Muscle layer of colon (tissue), 2 donors: ENCODE measurements around the gene CTBP1.

Experiments
- H3K27ac ChIP-seq: one replicate; pipeline ENCODE4 v1.7.0; 2013; ENCODE audit warnings: low read depth, mild to moderate bottlenecking, low read length, moderate library complexity
- H3K27me3 ChIP-seq, 2 donors: one replicate each; pipeline ENCODE4 v1.7.0; 2013; ENCODE audit warnings: low read length in 2 of 2, mild to moderate bottlenecking in 2 of 2; ENCODE audit not compliant: insufficient read depth in 2 of 2, control insufficient read depth in 1 of 2
- H3K36me3 ChIP-seq: one replicate; pipeline ENCODE4 v1.7.0; 2013; ENCODE audit warnings: mild to moderate bottlenecking, low read length; ENCODE audit not compliant: insufficient read depth
- H3K4me1 ChIP-seq: one replicate; pipeline ENCODE4 v1.7.0; 2013; ENCODE audit warnings: mild to moderate bottlenecking, low read length; ENCODE audit not compliant: insufficient read depth
- H3K4me3 ChIP-seq, 2 donors: one replicate each; pipeline ENCODE4 v1.7.0; 2013; ENCODE audit warnings: low read length in 2 of 2, low read depth in 1 of 2, mild to moderate bottlenecking in 1 of 2, moderate library complexity in 1 of 2
- H3K9ac ChIP-seq: one replicate; pipeline ENCODE4 v1.7.0; 2013; ENCODE audit warnings: low read length
- H3K9me3 ChIP-seq: one replicate; pipeline ENCODE4 v1.7.0; 2013; ENCODE audit warnings: mild to moderate bottlenecking, low read length
- donor health status: abdominal sarcoma.
- donor health status: Adenocarcinoma of cecum.

The CTBP1 gene

GRCh38 chr4:1203026-1203616 is 45.8 kb downstream of the CTBP1 start:
- H3K27ac ChIP-seq: no peak overlapping the region
- H3K9me3 ChIP-seq: no peaks in the 10 kb centered on the region
- no peak overlapping the region for H3K4me3 ChIP-seq
- no peaks in the 10 kb centered on the region for H3K36me3 ChIP-seq
- no peak overlapping the region for H3K9ac ChIP-seq
- H3K4me1 ChIP-seq: peaks cover 20% of the 10 kb centered on the region
- H3K27me3 ChIP-seq: no peaks in the 10 kb centered on the region

DNA sequence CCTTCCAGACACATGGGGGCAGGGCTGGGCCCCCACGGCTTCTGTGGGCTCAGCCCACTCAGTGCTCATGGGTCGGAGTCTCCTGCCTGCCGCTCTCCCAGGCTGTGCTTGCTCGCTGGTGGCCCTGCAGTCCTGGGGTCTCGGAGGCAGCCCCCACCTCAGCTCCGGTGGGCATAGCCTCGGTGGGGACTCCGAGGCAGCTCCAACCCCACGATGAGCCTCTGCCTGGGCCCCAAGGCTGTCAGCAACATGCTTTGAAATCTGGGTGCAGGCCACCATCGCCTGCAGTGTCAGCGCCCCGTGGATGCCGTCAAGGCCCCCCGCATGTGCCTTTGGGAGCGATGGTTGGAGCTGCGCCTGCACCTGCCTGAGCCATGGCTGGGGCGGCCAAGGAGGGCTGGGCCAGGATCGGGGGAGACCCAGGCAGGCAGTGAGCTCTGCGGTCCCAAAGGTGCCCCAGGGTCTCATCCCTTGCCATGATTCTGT is 46.4 kb downstream of the CTBP1 start:
- Histone ChIP-seq H3K27ac (peak overlapping the region; percentile 6), H3K4me1 (peaks cover 20% of the 10 kb centered on the region), H3K27me3 (no peaks in the 10 kb centered on the region), H3K4me3 (no peak overlapping the region), H3K9ac (no peak overlapping the region), H3K36me3 (no peaks in the 10 kb centered on the region), H3K9me3 (no peaks in the 10 kb centered on the region)

GRCh38 chr4:1201851-1202525 is 46.9 kb downstream of the CTBP1 start:
- H3K27ac ChIP-seq: peak overlapping the region; percentile 37
- peaks cover 20% of the 10 kb centered on the region for H3K4me1 ChIP-seq
- H3K27me3 ChIP-seq: no peaks in the 10 kb centered on the region
- no peaks in the 10 kb centered on the region for H3K36me3 ChIP-seq
- no peak overlapping the region for H3K9ac ChIP-seq
- H3K4me3 ChIP-seq: no peak overlapping the region
- no peaks in the 10 kb centered on the region for H3K9me3 ChIP-seq

GRCh38 chr4:1200425-1201035 is 48.4 kb downstream of the CTBP1 start:
- peaks cover 20% of the 10 kb centered on the region for H3K4me1 ChIP-seq
- peak overlapping the region; percentile 24 to 50 for H3K4me3 ChIP-seq
- no peaks in the 10 kb centered on the region for H3K27me3 ChIP-seq
- no peaks in the 10 kb centered on the region for H3K9me3 ChIP-seq
- H3K36me3 ChIP-seq: no peaks in the 10 kb centered on the region
- peak overlapping the region; percentile 27 for H3K27ac ChIP-seq
- peak overlapping the region; percentile 27 for H3K9ac ChIP-seq

GRCh38 chr4:1199556-1200331 is 49.2 kb downstream of the CTBP1 start:
- no peak overlapping the region for H3K9ac ChIP-seq
- peaks cover 25% of the 10 kb centered on the region for H3K4me1 ChIP-seq
- peak overlapping the region; percentile 27 for H3K27ac ChIP-seq
- H3K9me3 ChIP-seq: no peaks in the 10 kb centered on the region
- no peaks in the 10 kb centered on the region for H3K27me3 ChIP-seq
- no peaks in the 10 kb centered on the region for H3K36me3 ChIP-seq
- peak overlapping the region in 1 of 2 donors; percentile 19 for H3K4me3 ChIP-seq

GRCh38 chr4:1198098-1198844 is 50.7 kb downstream of the CTBP1 start:
- H3K9ac ChIP-seq: no peak overlapping the region
- peaks cover 31% of the 10 kb centered on the region for H3K4me1 ChIP-seq
- H3K27me3 ChIP-seq: no peaks in the 10 kb centered on the region
- no peaks in the 10 kb centered on the region for H3K9me3 ChIP-seq
- H3K27ac ChIP-seq: no peak overlapping the region
- no peaks in the 10 kb centered on the region for H3K36me3 ChIP-seq
- H3K4me3 ChIP-seq: no peak overlapping the region

GRCh38 chr4:1196421-1197183 is 52.3 kb downstream of the CTBP1 start:
- Histone ChIP-seq H3K36me3 (no peaks in the 10 kb centered on the region), H3K9ac (no peak overlapping the region), H3K27ac (no peak overlapping the region), H3K27me3 (no peaks in the 10 kb centered on the region), H3K4me1 (peaks cover 43% of the 10 kb centered on the region), H3K4me3 (no peak overlapping the region), H3K9me3 (no peaks in the 10 kb centered on the region)

- H3K4me1 ChIP-seq: peaks cover 44% of the 10 kb centered on the region
- H3K27ac ChIP-seq: no peak overlapping the region
- H3K27me3 ChIP-seq: no peaks in the 10 kb centered on the region
- no peaks in the 10 kb centered on the region for H3K9me3 ChIP-seq
- H3K36me3 ChIP-seq: no peaks in the 10 kb centered on the region
- no peak overlapping the region for H3K4me3 ChIP-seq
- H3K9ac ChIP-seq: no peak overlapping the region
Observed at GRCh38 chr4:1195891-1196401, 53.0 kb downstream of the CTBP1 start.

GRCh38 chr4:1195109-1195671 is 53.7 kb downstream of the CTBP1 start:
- no peaks in the 10 kb centered on the region for H3K27me3 ChIP-seq

More at GRCh38 chr4:1195109-1195671, 53.7 kb downstream of the CTBP1 start:
- H3K4me1 ChIP-seq: peaks cover 39% of the 10 kb centered on the region
- H3K9ac ChIP-seq: no peak overlapping the region
- H3K4me3 ChIP-seq: no peak overlapping the region
- no peaks in the 10 kb centered on the region for H3K36me3 ChIP-seq
- no peaks in the 10 kb centered on the region for H3K9me3 ChIP-seq
- peak overlapping the region; percentile 50 for H3K27ac ChIP-seq
